ENCODE data around the gene CST7. TPM values are rescaled to one million over a fixed set of nuclear protein-coding genes. Genes with fewer than 3 reads are reported as not detected.
A peak's percentile ranks its signal among the peaks of the same experiment; 100 is the strongest.

CST7 gene
- total and polyA plus RNA-seq, 2 of the 13 experiments (the other 11 are each of a cell fraction or from before 2014, with no cell fraction given), result not detected

GRCh38 chr20:24992487-24993205 is 43.6 kb downstream of the CST7 start, which contains the start of gene APMAP (continued):
- TF ChIP-seq HNF4G (IDR thresholded peaks at IDR 0.05; ENCODE audit: borderline replicate concordance, low read depth, low read length) (0 out of 2 replicates have a peak, but pooled peaks have one; percentile 3), HNF4G (CRISPR knock-in tag; IDR thresholded peaks at IDR 0.05; ENCODE audit: borderline replicate concordance, low read depth) (no peak; the same call in 1 of the 2 replicates), ZNF569 (CRISPR knock-in tag; IDR thresholded peaks at IDR 0.05; ENCODE audit: borderline replicate concordance) (peak; percentile 51; the same call in 1 of the 2 replicates), GRHL1 (CRISPR knock-in tag; conservative IDR thresholded peaks at IDR 0.05) (no peak), ZBTB2 (CRISPR knock-in tag; IDR thresholded peaks at IDR 0.05; ENCODE audit: low read depth) (peak; percentile 80; the same call in 1 of the 2 replicates), ZNF253 (CRISPR knock-in tag; IDR thresholded peaks at IDR 0.05; ENCODE audit: borderline replicate concordance) (peak; percentile 90; the same call in 1 of the 2 replicates), NCOR1 (IDR thresholded peaks at IDR 0.05; ENCODE audit: borderline replicate concordance, low read length) (no peak), ZNF510 (CRISPR knock-in tag; IDR thresholded peaks at IDR 0.05; ENCODE audit: low read depth) (peak; percentile 94; the same call in 1 of the 2 replicates), ZNF513 (CRISPR knock-in tag; conservative IDR thresholded peaks at IDR 0.05) (no peak), CBX2 (IDR thresholded peaks at IDR 0.05; ENCODE audit: low read depth, low read length) (no peak), CBX2 (CRISPR knock-in tag; IDR thresholded peaks at IDR 0.05; ENCODE audit: low read depth) (no peak), ZNF746 (CRISPR knock-in tag; IDR thresholded peaks at IDR 0.05) (peak; percentile 95), JUND (CRISPR knock-in tag; IDR thresholded peaks at IDR 0.05) (no peak; the same call in 1 of the 2 replicates), ZSCAN9 (CRISPR knock-in tag; IDR thresholded peaks at IDR 0.05; ENCODE audit: borderline replicate concordance) (peak; percentile 93), NFIC (IDR thresholded peaks at IDR 0.05; ENCODE audit: low read length) (no peak)
- TF ChIP-seq, protein P1, sequence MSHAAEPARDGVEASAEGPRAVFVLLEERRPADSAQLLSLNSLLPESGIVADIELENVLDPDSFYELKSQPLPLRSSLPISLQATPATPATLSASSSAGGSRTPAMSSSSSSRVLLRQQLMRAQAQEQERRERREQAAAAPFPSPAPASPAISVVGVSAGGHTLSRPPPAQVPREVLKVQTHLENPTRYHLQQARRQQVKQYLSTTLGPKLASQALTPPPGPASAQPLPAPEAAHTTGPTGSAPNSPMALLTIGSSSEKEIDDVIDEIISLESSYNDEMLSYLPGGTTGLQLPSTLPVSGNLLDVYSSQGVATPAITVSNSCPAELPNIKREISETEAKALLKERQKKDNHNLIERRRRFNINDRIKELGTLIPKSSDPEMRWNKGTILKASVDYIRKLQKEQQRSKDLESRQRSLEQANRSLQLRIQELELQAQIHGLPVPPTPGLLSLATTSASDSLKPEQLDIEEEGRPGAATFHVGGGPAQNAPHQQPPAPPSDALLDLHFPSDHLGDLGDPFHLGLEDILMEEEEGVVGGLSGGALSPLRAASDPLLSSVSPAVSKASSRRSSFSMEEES (CRISPR knock-in tag; IDR thresholded peaks at IDR 0.05), result peak; percentile 89
- TF ChIP-seq, protein P2, sequence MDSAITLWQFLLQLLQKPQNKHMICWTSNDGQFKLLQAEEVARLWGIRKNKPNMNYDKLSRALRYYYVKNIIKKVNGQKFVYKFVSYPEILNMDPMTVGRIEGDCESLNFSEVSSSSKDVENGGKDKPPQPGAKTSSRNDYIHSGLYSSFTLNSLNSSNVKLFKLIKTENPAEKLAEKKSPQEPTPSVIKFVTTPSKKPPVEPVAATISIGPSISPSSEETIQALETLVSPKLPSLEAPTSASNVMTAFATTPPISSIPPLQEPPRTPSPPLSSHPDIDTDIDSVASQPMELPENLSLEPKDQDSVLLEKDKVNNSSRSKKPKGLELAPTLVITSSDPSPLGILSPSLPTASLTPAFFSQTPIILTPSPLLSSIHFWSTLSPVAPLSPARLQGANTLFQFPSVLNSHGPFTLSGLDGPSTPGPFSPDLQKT (CRISPR knock-in tag; IDR thresholded peaks at IDR 0.05; ENCODE audit: borderline replicate concordance), result peak; percentile 94; the same call in 1 of the 2 replicates
- TF ChIP-seq, protein P3, sequence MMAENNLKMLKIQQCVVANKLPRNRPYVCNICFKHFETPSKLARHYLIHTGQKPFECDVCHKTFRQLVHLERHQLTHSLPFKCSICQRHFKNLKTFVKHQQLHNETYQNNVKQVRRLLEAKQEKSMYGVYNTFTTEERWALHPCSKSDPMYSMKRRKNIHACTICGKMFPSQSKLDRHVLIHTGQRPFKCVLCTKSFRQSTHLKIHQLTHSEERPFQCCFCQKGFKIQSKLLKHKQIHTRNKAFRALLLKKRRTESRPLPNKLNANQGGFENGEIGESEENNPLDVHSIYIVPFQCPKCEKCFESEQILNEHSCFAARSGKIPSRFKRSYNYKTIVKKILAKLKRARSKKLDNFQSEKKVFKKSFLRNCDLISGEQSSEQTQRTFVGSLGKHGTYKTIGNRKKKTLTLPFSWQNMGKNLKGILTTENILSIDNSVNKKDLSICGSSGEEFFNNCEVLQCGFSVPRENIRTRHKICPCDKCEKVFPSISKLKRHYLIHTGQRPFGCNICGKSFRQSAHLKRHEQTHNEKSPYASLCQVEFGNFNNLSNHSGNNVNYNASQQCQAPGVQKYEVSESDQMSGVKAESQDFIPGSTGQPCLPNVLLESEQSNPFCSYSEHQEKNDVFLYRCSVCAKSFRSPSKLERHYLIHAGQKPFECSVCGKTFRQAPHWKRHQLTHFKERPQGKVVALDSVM (CRISPR knock-in tag; IDR thresholded peaks at IDR 0.05), result peak; percentile 60

Measured in HepG2 (cell line).